A673 (cell line): ENCODE measurements around the gene PREX1. TPM values are rescaled to one million over a fixed set of nuclear protein-coding genes. Genes with fewer than 3 reads are reported as not detected.

Experiments
- BruUV-seq: library from RNA; stranded (reverse); fragments of 400-500 nt; replicated peaks from 2 replicates; lab custom pipeline; 2021; lab: Mats Ljungman, UMichigan
- CTCF ChIA-PET: fragments of 300-600 bp; sonication (Branson Sonifier 250); formaldehyde crosslinking; loops from one replicate; lab custom pipeline; 2022; ENCODE audit warnings: antibody characterized with exemption; lab: Charles Lee
- POLR2A ChIA-PET: fragments of 300-600 bp; sonication (Branson Sonifier 250); formaldehyde crosslinking; loops from one replicate; lab custom pipeline; 2022; ENCODE audit warnings: antibody characterized with exemption; ENCODE audit not compliant: low non-redundant PET; lab: Charles Lee
- DNase-seq: peaks from one replicate; pipeline ENCODE4 v3.0.0-alpha.2; 2015; ENCODE audit warnings: low spot score
- H3K27ac ChIP-seq: fragments of 200-600 bp; sonication (generic); 2 replicates; pipeline ENCODE4 v1.5.1; 2016; ENCODE audit warnings: mixed run types, low read depth, mild to moderate bottlenecking, mixed read lengths, antibody characterized with exemption, low read length; ENCODE audit not compliant: poor library complexity, severe bottlenecking
- H3K27me3 ChIP-seq: fragments of 200-600 bp; sonication (generic); replicated peaks from 2 replicates; pipeline ENCODE4 v1.6.1; 2017; ENCODE audit warnings: mixed run types, low read depth, mild to moderate bottlenecking, mixed read lengths, antibody characterized with exemption, low read length; ENCODE audit not compliant: insufficient read depth, poor library complexity
- H3K36me3 ChIP-seq: fragments of 200-600 bp; sonication (generic); 2 replicates; pipeline ENCODE4 v1.6.1; 2016; ENCODE audit warnings: mixed run types, mild to moderate bottlenecking, mixed read lengths, antibody characterized with exemption, low read length; ENCODE audit not compliant: insufficient read depth, poor library complexity, severe bottlenecking
- H3K4me1 ChIP-seq: fragments of 200-600 bp; sonication (generic); 2 replicates; pipeline ENCODE4 v1.6.1; 2017; ENCODE audit warnings: mixed run types, mild to moderate bottlenecking, mixed read lengths, antibody characterized with exemption, low read length; ENCODE audit not compliant: insufficient read depth, poor library complexity, severe bottlenecking
- H3K4me3 ChIP-seq: fragments of 200-600 bp; sonication (generic); 2 replicates; pipeline ENCODE4 v1.5.1; 2016; ENCODE audit warnings: low read depth, mixed run types, mild to moderate bottlenecking, mixed read lengths, low read length; ENCODE audit not compliant: poor library complexity, severe bottlenecking
- H3K9me3 ChIP-seq: fragments of 200-600 bp; sonication (generic); 2 replicates; pipeline ENCODE4 v1.6.1; 2016; ENCODE audit warnings: mixed run types, low read depth, mild to moderate bottlenecking, mixed read lengths, antibody characterized with exemption, low read length; ENCODE audit not compliant: poor library complexity, severe bottlenecking
- EZH2 ChIP-seq: fragments of 200-600 bp; sonication (generic); IDR thresholded peaks from 2 replicates; pipeline ENCODE4 v1.6.1; 2017; ENCODE audit warnings: borderline replicate concordance, low read depth, mild to moderate bottlenecking, mixed read lengths, antibody characterized with exemption, low read length; ENCODE audit not compliant: poor library complexity, severe bottlenecking
- intact Hi-C: fragments of 100-400 bp; cut with micrococcal nuclease; formaldehyde crosslinking; loops from one replicate; pipeline ENCODE4 v1.10.0; 2022; ENCODE audit not compliant: unreplicated experiment
- total RNA-seq: library from RNA; stranded (reverse); gene quantifications from 2 replicates; pipeline ENCODE4 v1.2.3, GENCODE V29; 2021
- TF ChIP-seq, protein P1 (sequence below): fragments of 300-800, 200-600 bp; sonication (generic); conservative IDR thresholded peaks from 2 replicates; pipeline ENCODE4 v1.5.1; 2017; ENCODE audit warnings: low read depth, mild to moderate bottlenecking, antibody characterized with exemption, low read length, moderate library complexity, mixed read lengths

The PREX1 gene
- total RNA-seq, 1 experiment from 2014 or later: 145 TPM

DNA sequence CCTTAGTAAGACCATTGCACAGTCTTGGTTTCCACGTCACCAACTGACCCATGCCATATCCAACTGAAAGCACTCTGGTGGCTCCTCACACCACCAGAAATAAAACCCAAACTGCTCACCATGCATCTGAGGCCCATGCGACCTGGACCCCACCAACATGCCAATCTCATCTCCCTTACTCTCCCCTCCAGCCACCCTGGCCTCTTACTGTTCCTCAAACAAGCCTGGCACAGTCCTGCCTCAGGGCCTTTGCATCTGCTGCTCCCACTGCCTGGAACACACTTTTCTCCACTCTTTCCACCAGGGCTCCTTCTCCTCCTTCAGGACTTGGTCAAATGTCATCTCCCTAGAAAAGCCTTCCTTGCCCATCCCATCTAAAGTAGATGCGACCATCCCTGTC, 8.7 kb downstream of the PREX1 start:
- ChIA-PET POLR2A (no interaction called here), CTCF (no interaction called here)
- Histone ChIP-seq H3K4me3 (no peak overlapping the region), H3K27me3 (no peaks in the 10 kb centered on the region), H3K4me1 (peaks cover 80% of the 10 kb centered on the region), H3K9me3 (no peaks in the 10 kb centered on the region), H3K27ac (peak overlapping the region; percentile 35), H3K36me3 (peaks cover 71% of the 10 kb centered on the region)
- BruUV-seq: no TSS peak
- TF ChIP-seq EZH2: no peak
- TF ChIP-seq, protein P1, sequence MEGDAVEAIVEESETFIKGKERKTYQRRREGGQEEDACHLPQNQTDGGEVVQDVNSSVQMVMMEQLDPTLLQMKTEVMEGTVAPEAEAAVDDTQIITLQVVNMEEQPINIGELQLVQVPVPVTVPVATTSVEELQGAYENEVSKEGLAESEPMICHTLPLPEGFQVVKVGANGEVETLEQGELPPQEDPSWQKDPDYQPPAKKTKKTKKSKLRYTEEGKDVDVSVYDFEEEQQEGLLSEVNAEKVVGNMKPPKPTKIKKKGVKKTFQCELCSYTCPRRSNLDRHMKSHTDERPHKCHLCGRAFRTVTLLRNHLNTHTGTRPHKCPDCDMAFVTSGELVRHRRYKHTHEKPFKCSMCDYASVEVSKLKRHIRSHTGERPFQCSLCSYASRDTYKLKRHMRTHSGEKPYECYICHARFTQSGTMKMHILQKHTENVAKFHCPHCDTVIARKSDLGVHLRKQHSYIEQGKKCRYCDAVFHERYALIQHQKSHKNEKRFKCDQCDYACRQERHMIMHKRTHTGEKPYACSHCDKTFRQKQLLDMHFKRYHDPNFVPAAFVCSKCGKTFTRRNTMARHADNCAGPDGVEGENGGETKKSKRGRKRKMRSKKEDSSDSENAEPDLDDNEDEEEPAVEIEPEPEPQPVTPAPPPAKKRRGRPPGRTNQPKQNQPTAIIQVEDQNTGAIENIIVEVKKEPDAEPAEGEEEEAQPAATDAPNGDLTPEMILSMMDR: no peak
- DNase-seq: no peak
- intact Hi-C loops: no loop called here

DNA sequence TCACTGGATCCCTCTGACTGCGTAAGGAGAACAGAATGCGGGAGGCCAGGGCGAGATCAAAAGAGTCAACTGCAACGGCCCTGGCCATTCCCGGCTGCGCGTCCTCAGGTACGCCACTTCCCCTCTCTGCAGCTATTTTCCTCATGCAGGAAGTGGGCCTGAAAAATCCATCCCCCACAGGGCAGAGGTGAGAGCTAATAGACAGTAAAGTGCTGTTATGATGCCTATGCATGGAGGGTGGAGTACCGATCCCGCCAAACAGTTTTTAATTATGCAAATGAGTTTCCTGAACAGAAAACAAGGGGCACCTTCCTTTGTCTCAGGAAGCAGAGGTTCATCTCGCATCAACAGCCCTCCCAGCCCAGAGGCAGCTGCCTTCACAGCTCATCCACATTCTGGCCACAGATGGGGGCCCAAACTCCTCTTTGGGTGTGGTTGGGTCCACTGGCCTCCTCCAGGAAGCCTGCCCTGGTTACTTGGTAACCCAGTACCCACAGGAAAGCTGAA, 9.3 kb downstream of the PREX1 start:
- TF ChIP-seq, protein P1: no peak
- no peak for TF ChIP-seq EZH2
- ChIA-PET POLR2A (interaction anchor here (0.6 kb wide), 1 partner anchor 172 kb away, joined by 4 read pairs; no protein-coding TSS in a partner anchor), CTCF (no interaction called here)
- no TSS peak for BruUV-seq
- peaks cover 78% of the 10 kb centered on the region for H3K4me1 ChIP-seq
- H3K9me3 ChIP-seq: no peaks in the 10 kb centered on the region
- intact Hi-C loops: no loop called here
- H3K4me3 ChIP-seq: no peak overlapping the region
- H3K36me3 ChIP-seq: peaks cover 65% of the 10 kb centered on the region
- peak overlapping the region; percentile 35 for H3K27ac ChIP-seq
- DNase-seq: no peak
- no peaks in the 10 kb centered on the region for H3K27me3 ChIP-seq

DNA sequence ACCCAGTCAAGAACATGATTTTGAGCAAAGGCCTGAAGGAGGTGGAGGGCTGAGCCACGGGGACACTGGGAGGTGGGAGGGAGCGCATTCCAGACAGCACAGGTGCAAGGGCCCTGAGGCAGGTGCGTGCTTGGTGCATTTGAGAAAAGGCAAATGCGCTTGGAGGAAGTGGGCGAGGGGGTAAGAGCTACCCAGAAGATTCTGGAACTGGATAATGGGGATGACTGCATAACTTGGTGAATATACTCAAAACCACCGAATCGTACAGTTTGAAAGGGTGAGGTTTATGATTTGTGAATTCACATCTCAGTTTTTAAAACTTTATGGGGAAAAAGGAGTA, 9.8 kb downstream of the PREX1 start:
- BruUV-seq: no TSS peak
- ChIA-PET CTCF (no interaction called here), POLR2A (interaction anchor here (0.6 to 0.7 kb wide), 2 partner anchors 89 to 171 kb away, joined by 3 to 4 read pairs; no protein-coding TSS in a partner anchor)
- H3K9me3 ChIP-seq: no peaks in the 10 kb centered on the region
- intact Hi-C loops: no loop called here
- peak overlapping the region; percentile 35 for H3K27ac ChIP-seq
- peaks cover 72% of the 10 kb centered on the region for H3K4me1 ChIP-seq
- no peak for DNase-seq
- no peak overlapping the region for H3K4me3 ChIP-seq
- peaks cover 61% of the 10 kb centered on the region for H3K36me3 ChIP-seq
- no peaks in the 10 kb centered on the region for H3K27me3 ChIP-seq
- no peak for TF ChIP-seq EZH2
- TF ChIP-seq, protein P1: no peak
